ENCODE results near the gene TYROBP. TPM values are rescaled to one million over a fixed set of nuclear protein-coding genes. Genes with fewer than 3 reads are reported as not detected.
"Not testable (repeated sequence)": the region's sequence is repeated elsewhere in the genome, so short reads cannot be mapped to it uniquely, and the experiment has no call there.

Gene TYROBP
- total RNA-seq, result 10 to 100 TPM; 10.6 to 11.2 TPM

- H3K4me3 Mint-ChIP-seq, result peak within 1 kb of the TSS; percentile 7
- H3K27me3 Mint-ChIP-seq, result no peaks in the 10 kb centered on the region
- ATAC-seq (ENCODE audit: low read depth) (no peak), DNase-seq (no peak)
- H3K36me3 Mint-ChIP-seq, result peaks cover 7% of the 10 kb centered on the region
- no peaks in the 10 kb centered on the region for H3K9me3 Mint-ChIP-seq
- H3K4me1 Mint-ChIP-seq, result peaks cover 35% of the 10 kb centered on the region
- peak within 1 kb of the TSS; percentile 47 for H3K27ac Mint-ChIP-seq
- POLR2A ChIA-PET, result interaction anchor here (0.8 kb wide), 1 partner anchor 23 kb away, joined by 3 read pairs; no protein-coding TSS in a partner anchor
Observed at GRCh38 chr19:35908010-35908441, at the start of gene TYROBP. TSS of gene TYROBP (minus strand) at chr19:35908295. CDS start at chr19:35908228, 67 bp downstream.

GRCh38 chr19:35957411-35957810 is 49.3 kb upstream of the TYROBP start:
- not testable (repeated sequence) for H3K36me3 Mint-ChIP-seq; H3K27ac Mint-ChIP-seq; H3K9me3 Mint-ChIP-seq; H3K4me3 Mint-ChIP-seq; DNase-seq; ATAC-seq (ENCODE audit: low read depth)
- H3K27me3 Mint-ChIP-seq, result peaks cover 23% of the 10 kb centered on the region
- peaks cover 24% of the 10 kb centered on the region for H3K4me1 Mint-ChIP-seq
- POLR2A ChIA-PET, result interaction anchor here (0.6 kb wide), 2 partner anchors 57 to 1061 kb away, joined by 4 read pairs; no protein-coding TSS in a partner anchor

GRCh38 chr19:35955881-35956634 is 48.0 kb upstream of the TYROBP start:
- H3K27ac Mint-ChIP-seq, result no peak overlapping the region
- H3K4me1 Mint-ChIP-seq, result peaks cover 25% of the 10 kb centered on the region
- no peaks in the 10 kb centered on the region for H3K9me3 Mint-ChIP-seq
- H3K36me3 Mint-ChIP-seq, result peaks cover 3% of the 10 kb centered on the region
- peaks cover 21% of the 10 kb centered on the region for H3K27me3 Mint-ChIP-seq
- POLR2A ChIA-PET, result interaction anchor here (0.9 kb wide), 1 partner anchor 58 kb away, joined by 4 read pairs; the partner anchor contains the start of gene ALKBH6
- H3K4me3 Mint-ChIP-seq, result no peak overlapping the region
- ATAC-seq (ENCODE audit: low read depth) (no peak), DNase-seq (no peak)

GRCh38 chr19:35949131-35949530 is 41.0 kb upstream of the TYROBP start:
- DNase-seq, result no peak
- H3K27me3 Mint-ChIP-seq, result no peaks in the 10 kb centered on the region
- H3K4me3 Mint-ChIP-seq, result no peak overlapping the region
- POLR2A ChIA-PET, result interaction anchor here (0.7 kb wide), 1 partner anchor 42 kb away, joined by 3 read pairs; no protein-coding TSS in a partner anchor
- ATAC-seq (ENCODE audit: low read depth), result no peak
- peaks cover 3% of the 10 kb centered on the region for H3K36me3 Mint-ChIP-seq
- no peaks in the 10 kb centered on the region for H3K9me3 Mint-ChIP-seq
- peaks cover 21% of the 10 kb centered on the region for H3K4me1 Mint-ChIP-seq
- peak overlapping the region; percentile 26 for H3K27ac Mint-ChIP-seq

- no peak overlapping the region for H3K4me3 Mint-ChIP-seq
- peaks cover 5% of the 10 kb centered on the region for H3K4me1 Mint-ChIP-seq
- ATAC-seq (ENCODE audit: low read depth), result no peak
- H3K9me3 Mint-ChIP-seq, result no peaks in the 10 kb centered on the region
- POLR2A ChIA-PET, result interaction anchor here (1.2 kb wide), 1 partner anchor 7 kb away, joined by 4 read pairs; no protein-coding TSS in a partner anchor
- no peak overlapping the region for H3K27ac Mint-ChIP-seq
- H3K36me3 Mint-ChIP-seq, result no peaks in the 10 kb centered on the region
- no peaks in the 10 kb centered on the region for H3K27me3 Mint-ChIP-seq
- no peak for DNase-seq
Observed at GRCh38 chr19:35946203-35946602, 38.1 kb upstream of the TYROBP start.

GRCh38 chr19:35945121-35945790 is 37.2 kb upstream of the TYROBP start:
- no peaks in the 10 kb centered on the region for H3K36me3 Mint-ChIP-seq
- no peaks in the 10 kb centered on the region for H3K27me3 Mint-ChIP-seq
- ATAC-seq (ENCODE audit: low read depth), result no peak
- H3K4me1 Mint-ChIP-seq, result peaks cover 5% of the 10 kb centered on the region
- no peak for DNase-seq
- no peak overlapping the region for H3K27ac Mint-ChIP-seq
- no peaks in the 10 kb centered on the region for H3K9me3 Mint-ChIP-seq
- no peak overlapping the region for H3K4me3 Mint-ChIP-seq
- POLR2A ChIA-PET, result interaction anchor here (0.6 to 1.2 kb wide), 2 partner anchors 8 to 92 kb away, joined by 4 to 5 read pairs; no protein-coding TSS in a partner anchor

- ATAC-seq (ENCODE audit: low read depth) (no peak), DNase-seq (no peak)
- no peaks in the 10 kb centered on the region for H3K36me3 Mint-ChIP-seq
- POLR2A ChIA-PET, result interaction anchor here (0.6 kb wide), 2 partner anchors 91 to 135 kb away, joined by 4 to 5 read pairs; no protein-coding TSS in a partner anchor
- no peak overlapping the region for H3K27ac Mint-ChIP-seq
- no peaks in the 10 kb centered on the region for H3K27me3 Mint-ChIP-seq
- H3K4me1 Mint-ChIP-seq, result peaks cover 3% of the 10 kb centered on the region
- H3K9me3 Mint-ChIP-seq, result no peaks in the 10 kb centered on the region
- no peak overlapping the region for H3K4me3 Mint-ChIP-seq
Observed at GRCh38 chr19:35944556-35944955, 36.5 kb upstream of the TYROBP start.

- Mint-ChIP-seq H3K27ac (no peak overlapping the region), H3K36me3 (no peaks in the 10 kb centered on the region), H3K27me3 (no peaks in the 10 kb centered on the region), H3K4me1 (peaks cover 6% of the 10 kb centered on the region), H3K4me3 (no peak overlapping the region), H3K9me3 (no peaks in the 10 kb centered on the region)
- DNase-seq (no peak), ATAC-seq (ENCODE audit: low read depth) (no peak)
- POLR2A ChIA-PET, result no interaction called here
Observed at GRCh38 chr19:35943321-35944301, 35.5 kb upstream of the TYROBP start.

- Mint-ChIP-seq H3K27ac (no peak overlapping the region), H3K9me3 (no peaks in the 10 kb centered on the region), H3K4me3 (no peak overlapping the region), H3K4me1 (peaks cover 17% of the 10 kb centered on the region), H3K36me3 (no peaks in the 10 kb centered on the region), H3K27me3 (no peaks in the 10 kb centered on the region)
- DNase-seq (no peak), ATAC-seq (ENCODE audit: low read depth) (no peak)
- POLR2A ChIA-PET, result no interaction called here
Observed at GRCh38 chr19:35942235-35942634, 34.1 kb upstream of the TYROBP start.

GRCh38 chr19:35940839-35941238 is 32.7 kb upstream of the TYROBP start:
- POLR2A ChIA-PET, result no interaction called here
- Mint-ChIP-seq H3K4me3 (no peak overlapping the region), H3K27me3 (no peaks in the 10 kb centered on the region), H3K27ac (no peak overlapping the region), H3K36me3 (no peaks in the 10 kb centered on the region), H3K4me1 (peaks cover 22% of the 10 kb centered on the region), H3K9me3 (no peaks in the 10 kb centered on the region)
- ATAC-seq (ENCODE audit: low read depth) (no peak), DNase-seq (no peak)

- H3K4me3 Mint-ChIP-seq, result no peak overlapping the region
- DNase-seq, result no peak
- no peaks in the 10 kb centered on the region for H3K9me3 Mint-ChIP-seq
- no peak overlapping the region for H3K27ac Mint-ChIP-seq
- POLR2A ChIA-PET, result interaction anchor here (0.6 kb wide), 1 partner anchor 35 kb away, joined by 3 read pairs; no protein-coding TSS in a partner anchor
- no peaks in the 10 kb centered on the region for H3K36me3 Mint-ChIP-seq
- H3K4me1 Mint-ChIP-seq, result peaks cover 22% of the 10 kb centered on the region
- no peaks in the 10 kb centered on the region for H3K27me3 Mint-ChIP-seq
- no peak for ATAC-seq (ENCODE audit: low read depth)
Observed at GRCh38 chr19:35940078-35940775, 32.1 kb upstream of the TYROBP start.

- Mint-ChIP-seq H3K36me3 (no peaks in the 10 kb centered on the region), H3K27ac (no peak overlapping the region), H3K27me3 (no peaks in the 10 kb centered on the region), H3K4me3 (no peak overlapping the region), H3K9me3 (no peaks in the 10 kb centered on the region), H3K4me1 (peaks cover 22% of the 10 kb centered on the region)
- no peak for ATAC-seq (ENCODE audit: low read depth)
- no peak for DNase-seq
- POLR2A ChIA-PET, result interaction anchor here (0.6 kb wide), 1 partner anchor 34 kb away, joined by 3 read pairs; no protein-coding TSS in a partner anchor
Observed at GRCh38 chr19:35939307-35940077, 31.4 kb upstream of the TYROBP start.
